Measurements from ENCODE around the gene FAH. TPM values are rescaled to one million over a fixed set of nuclear protein-coding genes. Genes with fewer than 3 reads are reported as not detected.

Gene FAH
- total and polyA plus RNA-seq, 10 of the 15 experiments (the other 5 are each of a cell fraction or from before 2014, with no cell fraction given): 36.3 to 121 (median 62.0) TPM

DNA sequence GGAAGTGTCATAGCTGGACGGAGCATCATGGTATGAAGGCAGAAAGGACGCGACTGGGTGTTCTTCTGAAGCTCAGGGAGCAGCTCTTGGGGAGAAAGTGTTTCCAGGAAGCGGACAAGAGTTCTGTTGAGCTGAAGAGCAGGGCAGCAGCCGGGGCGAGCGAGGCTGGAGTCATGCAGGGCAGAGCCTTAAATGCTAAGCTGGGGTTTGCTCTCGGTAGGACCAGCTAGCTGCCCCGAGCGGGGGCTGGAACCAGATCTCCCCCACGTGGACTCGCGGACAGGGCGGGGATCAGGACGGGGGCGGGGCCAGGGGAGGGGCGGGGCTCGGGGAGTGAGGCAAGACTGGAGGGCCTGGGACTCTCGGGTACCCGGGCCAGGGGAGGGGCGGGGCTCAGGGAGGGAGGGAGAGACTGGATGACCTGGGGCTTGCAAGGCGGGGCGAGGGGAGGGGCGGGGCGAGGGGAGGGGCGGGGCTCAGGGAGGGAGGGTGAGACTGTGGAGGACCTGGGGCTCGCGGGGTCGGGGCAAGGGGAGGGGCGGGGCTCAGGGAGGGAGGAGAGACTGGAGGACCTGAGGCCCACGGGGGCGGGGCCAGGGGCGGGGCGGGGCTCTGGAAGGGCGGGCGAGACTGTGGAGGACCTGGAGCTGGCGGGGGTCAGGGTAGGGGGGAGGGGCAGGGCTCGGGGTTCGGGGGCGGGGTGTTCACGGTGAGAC lies 461 bp upstream of the FAH start:
- Histone ChIP-seq H3K4me1 (ENCODE audit: control insufficient read depth, insufficient read depth, low read length) (peaks cover 8% of the 10 kb centered on the region), H2AFZ (ENCODE audit: control insufficient read depth, low read depth, low read length) (peak overlapping the region; percentile 93), H3K27ac (ENCODE audit: control insufficient read depth, insufficient read depth) (no peak overlapping the region; the same call in 1 of the 2 replicates), H3K27me3 (replicated peaks in 1 of 2; ENCODE audit: control insufficient read depth in 2 of 2, insufficient read depth in 2 of 2, low read length in 1 of 2) (no peaks in the 10 kb centered on the region), H4K20me1 (ENCODE audit: control insufficient read depth, insufficient read depth) (no peaks in the 10 kb centered on the region), H3K36me3 (ENCODE audit: control insufficient read depth in 2 of 2, insufficient read depth in 2 of 2, low read length in 1 of 2) (no peaks in the 10 kb centered on the region), H3K4me2 (ENCODE audit: control insufficient read depth, insufficient read depth) (peak overlapping the region; percentile 88), H3K79me2 (ENCODE audit: control insufficient read depth, insufficient read depth, low read length) (peaks cover 4% of the 10 kb centered on the region), H3K9ac (ENCODE audit: control insufficient read depth, insufficient read depth, low read length) (peak overlapping the region; percentile 49; the same call in 1 of the 2 replicates), H3K4me3 (peak overlapping the region; percentile 86), H3K9me3 (replicated peaks; ENCODE audit: control insufficient read depth, insufficient read depth, low read length) (no peaks in the 10 kb centered on the region)
- POLR2A ChIA-PET: interaction anchor here (0.6 kb wide), 1 partner anchor 89 kb away, joined by 4 read pairs; no protein-coding TSS in a partner anchor
- RAD21 ChIA-PET (ENCODE audit: unreplicated experiment): interaction anchor here (0.6 to 2.0 kb wide), 5 partner anchors 21 to 312 kb away, joined by 3 to 10 read pairs (median 3); no protein-coding TSS in a partner anchor
- intact Hi-C loops (cut with micrococcal nuclease; ENCODE audit: unreplicated experiment): loop anchor here (5.0 kb wide), 1 partner anchor 90 kb away; no protein-coding TSS in a partner anchor
- ATAC-seq: peak; percentile 81
- 0% methylated on average over 15 of the region's 41 CpGs for WGBS (ENCODE audit: insufficient coverage, insufficient replicate concordance, low lambda C conversion rate, missing lambda C conversion rate)
- CTCF ChIA-PET: interaction anchor here (0.7 to 1.2 kb wide), 3 partner anchors 21 to 249 kb away, joined by 3 read pairs; no protein-coding TSS in a partner anchor
- BruUV-seq (replicated peaks): no TSS peak
- FAIRE-seq: peak; percentile 74
- peak; percentile 43 for DNase-seq (ENCODE audit: low read depth, low spot score)
- no peak for TF ChIP-seq ZNF622 (IDR thresholded peaks at IDR 0.05)
- TF ChIP-seq, protein P1, sequence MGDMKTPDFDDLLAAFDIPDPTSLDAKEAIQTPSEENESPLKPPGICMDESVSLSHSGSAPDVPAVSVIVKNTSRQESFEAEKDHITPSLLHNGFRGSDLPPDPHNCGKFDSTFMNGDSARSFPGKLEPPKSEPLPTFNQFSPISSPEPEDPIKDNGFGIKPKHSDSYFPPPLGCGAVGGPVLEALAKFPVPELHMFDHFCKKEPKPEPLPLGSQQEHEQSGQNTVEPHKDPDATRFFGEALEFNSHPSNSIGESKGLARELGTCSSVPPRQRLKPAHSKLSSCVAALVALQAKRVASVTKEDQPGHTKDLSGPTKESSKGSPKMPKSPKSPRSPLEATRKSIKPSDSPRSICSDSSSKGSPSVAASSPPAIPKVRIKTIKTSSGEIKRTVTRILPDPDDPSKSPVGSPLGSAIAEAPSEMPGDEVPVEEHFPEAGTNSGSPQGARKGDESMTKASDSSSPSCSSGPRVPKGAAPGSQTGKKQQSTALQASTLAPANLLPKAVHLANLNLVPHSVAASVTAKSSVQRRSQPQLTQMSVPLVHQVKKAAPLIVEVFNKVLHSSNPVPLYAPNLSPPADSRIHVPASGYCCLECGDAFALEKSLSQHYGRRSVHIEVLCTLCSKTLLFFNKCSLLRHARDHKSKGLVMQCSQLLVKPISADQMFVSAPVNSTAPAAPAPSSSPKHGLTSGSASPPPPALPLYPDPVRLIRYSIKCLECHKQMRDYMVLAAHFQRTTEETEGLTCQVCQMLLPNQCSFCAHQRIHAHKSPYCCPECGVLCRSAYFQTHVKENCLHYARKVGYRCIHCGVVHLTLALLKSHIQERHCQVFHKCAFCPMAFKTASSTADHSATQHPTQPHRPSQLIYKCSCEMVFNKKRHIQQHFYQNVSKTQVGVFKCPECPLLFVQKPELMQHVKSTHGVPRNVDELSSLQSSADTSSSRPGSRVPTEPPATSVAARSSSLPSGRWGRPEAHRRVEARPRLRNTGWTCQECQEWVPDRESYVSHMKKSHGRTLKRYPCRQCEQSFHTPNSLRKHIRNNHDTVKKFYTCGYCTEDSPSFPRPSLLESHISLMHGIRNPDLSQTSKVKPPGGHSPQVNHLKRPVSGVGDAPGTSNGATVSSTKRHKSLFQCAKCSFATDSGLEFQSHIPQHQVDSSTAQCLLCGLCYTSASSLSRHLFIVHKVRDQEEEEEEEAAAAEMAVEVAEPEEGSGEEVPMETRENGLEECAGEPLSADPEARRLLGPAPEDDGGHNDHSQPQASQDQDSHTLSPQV (IDR thresholded peaks at IDR 0.05): no peak
- no peak for TF ChIP-seq BMI1 (IDR thresholded peaks at IDR 0.05; ENCODE audit: borderline replicate concordance)
- TF ChIP-seq KDM1A (IDR thresholded peaks at IDR 0.05; ENCODE audit: borderline replicate concordance): no peak
- 0 out of 2 replicates have a peak, but pooled peaks have one; percentile 21 for TF ChIP-seq MXI1 (IDR thresholded peaks at IDR 0.05; ENCODE audit: low read depth, low read length)
- TF ChIP-seq SIX5 (IDR thresholded peaks at IDR 0.05; ENCODE audit: low read depth, low read length, severe bottlenecking): no peak
- TF ChIP-seq, protein P2, sequence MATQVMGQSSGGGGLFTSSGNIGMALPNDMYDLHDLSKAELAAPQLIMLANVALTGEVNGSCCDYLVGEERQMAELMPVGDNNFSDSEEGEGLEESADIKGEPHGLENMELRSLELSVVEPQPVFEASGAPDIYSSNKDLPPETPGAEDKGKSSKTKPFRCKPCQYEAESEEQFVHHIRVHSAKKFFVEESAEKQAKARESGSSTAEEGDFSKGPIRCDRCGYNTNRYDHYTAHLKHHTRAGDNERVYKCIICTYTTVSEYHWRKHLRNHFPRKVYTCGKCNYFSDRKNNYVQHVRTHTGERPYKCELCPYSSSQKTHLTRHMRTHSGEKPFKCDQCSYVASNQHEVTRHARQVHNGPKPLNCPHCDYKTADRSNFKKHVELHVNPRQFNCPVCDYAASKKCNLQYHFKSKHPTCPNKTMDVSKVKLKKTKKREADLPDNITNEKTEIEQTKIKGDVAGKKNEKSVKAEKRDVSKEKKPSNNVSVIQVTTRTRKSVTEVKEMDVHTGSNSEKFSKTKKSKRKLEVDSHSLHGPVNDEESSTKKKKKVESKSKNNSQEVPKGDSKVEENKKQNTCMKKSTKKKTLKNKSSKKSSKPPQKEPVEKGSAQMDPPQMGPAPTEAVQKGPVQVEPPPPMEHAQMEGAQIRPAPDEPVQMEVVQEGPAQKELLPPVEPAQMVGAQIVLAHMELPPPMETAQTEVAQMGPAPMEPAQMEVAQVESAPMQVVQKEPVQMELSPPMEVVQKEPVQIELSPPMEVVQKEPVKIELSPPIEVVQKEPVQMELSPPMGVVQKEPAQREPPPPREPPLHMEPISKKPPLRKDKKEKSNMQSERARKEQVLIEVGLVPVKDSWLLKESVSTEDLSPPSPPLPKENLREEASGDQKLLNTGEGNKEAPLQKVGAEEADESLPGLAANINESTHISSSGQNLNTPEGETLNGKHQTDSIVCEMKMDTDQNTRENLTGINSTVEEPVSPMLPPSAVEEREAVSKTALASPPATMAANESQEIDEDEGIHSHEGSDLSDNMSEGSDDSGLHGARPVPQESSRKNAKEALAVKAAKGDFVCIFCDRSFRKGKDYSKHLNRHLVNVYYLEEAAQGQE (IDR thresholded peaks at IDR 0.05; ENCODE audit: low read depth, low read length): no peak
- TF ChIP-seq RAD51 (IDR thresholded peaks at IDR 0.05): no peak
- TF ChIP-seq, protein P3, sequence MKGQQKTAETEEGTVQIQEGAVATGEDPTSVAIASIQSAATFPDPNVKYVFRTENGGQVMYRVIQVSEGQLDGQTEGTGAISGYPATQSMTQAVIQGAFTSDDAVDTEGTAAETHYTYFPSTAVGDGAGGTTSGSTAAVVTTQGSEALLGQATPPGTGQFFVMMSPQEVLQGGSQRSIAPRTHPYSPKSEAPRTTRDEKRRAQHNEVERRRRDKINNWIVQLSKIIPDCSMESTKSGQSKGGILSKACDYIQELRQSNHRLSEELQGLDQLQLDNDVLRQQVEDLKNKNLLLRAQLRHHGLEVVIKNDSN (IDR thresholded peaks at IDR 0.05; ENCODE audit: borderline replicate concordance, extremely low read length, insufficient read depth, low read depth, low read length): peak; percentile 39
- TF ChIP-seq RUNX3 (IDR thresholded peaks at IDR 0.05; ENCODE audit: low read length): no peak
- TF ChIP-seq EGR1 (IDR thresholded peaks at IDR 0.05; ENCODE audit: borderline replicate concordance in 1 of 2, low read depth in 2 of 2, low read length in 2 of 2): peak in 1 of 2 experiments; percentile 34; a peak in 1 of 3 replicates
- SMC1A ChIA-PET (ENCODE audit: uncharacterized antibody, unreplicated experiment): interaction anchor here (0.7 to 1.3 kb wide), 5 partner anchors 13 to 89 kb away, joined by 3 to 4 read pairs (median 3); no protein-coding TSS in a partner anchor
- in situ Hi-C loops (cut with MboI): no loop called here
